NOMO-1 treated with dmso at 0.1 percent for 144 hours (cell line): ENCODE data around the gene NALF2.

ENCODE experiments used
- DNase-seq: peaks from one replicate; lab custom pipeline; 2025; ENCODE audit not compliant: unreplicated experiment; lab: John Stamatoyannopoulos, UW

NALF2 gene

DNA sequence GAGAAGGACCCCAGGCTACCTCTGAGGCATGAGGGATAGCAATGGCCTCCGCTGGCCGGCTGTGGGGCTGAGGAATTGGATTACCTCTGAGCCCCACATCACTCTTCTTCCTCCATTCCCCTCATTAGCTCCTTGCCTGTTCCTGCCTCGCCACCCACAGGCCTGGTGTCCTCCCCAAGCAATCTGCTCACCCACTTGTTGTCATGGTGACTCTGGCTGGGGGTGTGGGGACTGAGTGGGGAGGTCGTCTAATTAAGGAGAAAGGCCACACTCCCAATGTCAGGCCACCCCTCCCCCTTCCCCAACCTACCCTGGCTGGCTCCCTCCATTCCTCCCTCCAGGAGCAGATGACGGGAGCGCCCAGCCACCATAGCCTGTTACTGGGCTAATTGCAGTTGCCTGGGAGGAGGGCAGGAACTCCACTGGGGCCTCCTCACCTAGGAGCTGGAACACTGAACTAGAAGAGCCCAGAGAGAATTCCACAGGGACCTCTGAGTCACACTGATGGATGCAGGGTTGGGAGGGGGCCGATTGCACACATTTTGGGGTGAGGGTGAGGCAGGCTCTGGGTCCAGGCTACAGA, 20.7 kb downstream of the NALF2 start:
- DNase-seq = no peak

DNA sequence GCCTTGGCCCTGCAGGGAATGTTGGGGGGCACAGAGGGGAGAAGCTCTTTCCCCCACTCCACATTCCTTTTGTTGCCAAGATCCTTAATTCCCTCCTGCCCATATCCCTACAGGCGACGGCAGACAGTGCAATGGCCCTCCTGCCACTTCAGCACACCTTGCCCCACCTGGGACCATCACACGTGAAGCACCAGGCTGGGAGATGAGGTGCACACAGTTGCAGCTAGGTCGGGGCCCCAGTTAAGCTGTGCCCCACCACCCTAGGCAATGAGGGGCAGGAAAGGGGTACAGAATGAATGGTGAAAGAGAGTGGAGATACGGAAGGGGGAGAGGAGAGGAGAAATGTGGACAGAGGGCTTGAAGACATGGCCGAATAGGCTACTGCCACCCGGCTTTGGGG, 26.2 kb downstream of the NALF2 start:
- DNase-seq = no peak

DNA sequence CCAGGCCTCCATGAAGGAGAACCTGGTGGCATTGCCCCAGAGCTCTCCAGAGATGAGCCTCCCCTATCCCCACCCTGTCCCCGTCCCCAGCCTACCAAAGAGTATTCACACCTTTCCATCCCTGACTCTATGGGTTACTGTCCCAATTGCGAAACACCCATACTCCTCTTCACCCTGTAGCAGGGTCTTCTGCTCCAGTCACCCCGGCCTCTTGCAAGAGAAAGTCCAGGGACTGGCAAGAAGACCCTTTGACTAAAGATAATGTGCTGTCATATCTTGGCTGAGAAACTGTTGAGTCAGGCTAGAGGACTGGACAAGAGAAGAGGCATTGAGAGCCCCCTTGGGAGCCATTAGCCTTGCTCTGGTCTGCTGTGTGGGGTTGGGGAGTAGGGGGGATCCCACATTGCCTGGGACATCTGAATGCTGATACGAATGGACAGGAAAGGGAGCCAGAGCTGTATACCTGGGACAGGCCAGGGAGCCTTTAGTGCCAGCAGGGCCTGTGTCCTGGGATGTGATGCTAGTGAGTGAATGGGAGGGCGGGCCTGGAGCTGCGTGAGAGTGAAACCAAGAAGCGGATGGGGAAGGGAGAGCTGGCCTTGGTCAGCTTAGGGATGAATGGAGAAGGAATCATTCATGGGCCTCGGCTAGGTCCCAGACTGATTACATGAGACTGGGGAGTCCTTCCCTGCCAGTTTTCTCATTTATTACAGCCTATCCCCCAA, 27.1 kb downstream of the NALF2 start:
- no peak for DNase-seq

DNA sequence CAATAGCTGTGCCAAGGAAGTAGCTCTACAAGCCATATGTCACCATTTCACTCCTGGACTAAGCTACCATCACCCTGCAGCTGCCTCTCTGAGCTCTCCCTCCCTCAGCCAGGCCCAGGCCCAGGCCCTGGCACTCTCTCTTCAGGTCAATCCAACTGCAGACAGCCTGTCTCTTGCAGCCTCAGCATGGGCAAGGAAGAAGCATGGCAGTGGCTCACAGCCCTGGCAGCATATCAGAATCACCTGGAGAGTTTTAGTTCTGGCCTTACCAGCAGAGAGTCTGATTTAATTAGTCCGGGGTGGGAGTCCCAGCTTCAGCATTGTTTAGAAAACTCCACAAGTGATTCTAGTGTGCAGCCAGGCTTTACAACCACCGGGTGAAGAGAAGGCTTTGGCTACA, 31.5 kb downstream of the NALF2 start:
- no peak for DNase-seq

DNA sequence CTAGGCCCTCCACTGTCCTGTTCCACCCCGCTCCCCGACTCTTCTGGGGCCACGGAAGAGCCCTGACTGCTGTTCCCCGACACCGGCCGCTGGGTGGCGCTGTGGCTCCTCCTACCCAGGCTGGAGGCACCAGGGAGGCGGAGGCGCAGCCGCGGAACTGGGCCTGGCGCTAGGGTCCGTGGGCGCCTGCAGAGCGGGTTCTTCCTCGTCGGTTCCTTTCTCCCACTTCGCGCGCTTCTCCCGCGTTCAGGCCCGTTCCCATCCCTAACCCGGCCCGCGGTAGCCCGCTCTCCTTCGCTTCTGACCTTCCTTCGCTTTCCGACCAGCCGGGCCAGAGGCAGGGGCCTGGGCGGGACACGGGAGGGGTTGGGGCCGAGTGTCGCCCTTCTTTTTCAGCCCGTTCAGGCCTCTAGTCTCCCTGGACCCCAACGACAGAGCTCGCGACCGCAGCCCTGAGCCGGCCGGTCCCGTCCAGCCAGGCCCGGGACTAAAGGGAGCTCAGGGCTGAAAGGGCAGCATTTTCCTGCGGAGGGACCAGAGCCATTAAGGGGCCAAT, 34.3 kb downstream of the NALF2 start:
- DNase-seq = no peak

DNA sequence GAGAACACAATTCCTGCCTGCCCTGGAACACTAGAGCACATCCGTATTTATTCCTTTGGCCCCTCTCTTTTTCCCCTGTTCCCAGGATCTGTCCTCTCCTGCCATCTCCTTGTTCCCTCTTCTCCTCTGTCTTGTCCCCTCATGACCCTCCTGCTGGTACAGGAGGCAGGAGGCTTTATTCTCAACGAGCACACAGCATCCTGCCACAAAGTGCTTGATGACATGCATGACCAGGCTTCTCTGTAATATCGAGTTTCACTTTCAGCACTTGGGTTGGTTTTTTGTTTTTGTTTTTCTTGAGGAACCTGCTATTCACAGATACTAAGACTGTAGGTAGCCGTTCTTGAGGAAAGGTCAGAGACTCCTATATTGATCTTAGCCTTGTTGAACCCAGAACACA, 35.3 kb downstream of the NALF2 start:
- DNase-seq = no peak

DNA sequence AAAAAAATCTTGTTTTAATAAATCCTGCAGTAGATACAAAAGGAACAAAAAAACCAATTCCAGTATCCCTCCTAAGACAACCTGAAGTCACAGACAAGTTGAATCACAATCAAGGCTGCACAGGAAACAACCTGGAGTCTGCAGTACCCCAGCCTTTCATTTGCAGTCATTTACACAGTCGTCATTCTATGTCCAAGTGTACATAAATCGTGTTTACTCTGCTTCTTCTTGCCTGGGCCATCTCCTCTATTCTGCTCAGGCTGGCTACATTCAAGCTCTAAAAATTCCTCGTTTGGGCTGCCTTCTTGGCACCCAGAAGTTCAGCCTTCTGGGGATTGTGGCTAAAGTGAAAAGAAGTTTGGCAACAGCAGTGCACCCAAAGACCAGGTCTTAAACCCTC, 37.8 kb downstream of the NALF2 start:
- DNase-seq = no peak

DNA sequence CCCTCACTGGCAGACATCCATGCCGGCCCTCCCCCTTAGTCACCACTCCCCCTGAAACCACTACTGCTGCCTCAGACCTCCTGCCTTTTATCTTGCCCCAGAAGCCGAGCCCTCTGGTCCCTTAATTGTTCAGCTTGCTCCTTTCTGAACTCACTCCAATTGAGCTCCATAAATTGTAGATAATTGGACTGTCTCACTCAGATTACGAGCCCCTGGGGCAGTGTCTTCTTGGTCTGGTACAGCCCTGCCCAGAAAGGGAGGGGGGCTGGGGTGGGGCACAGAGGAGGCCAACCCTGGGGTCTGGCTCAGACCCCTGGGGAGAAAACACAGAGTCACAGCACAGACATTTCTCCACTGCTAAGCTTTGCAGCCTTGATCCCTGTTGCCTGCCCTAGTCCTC, 39.4 kb downstream of the NALF2 start:
- DNase-seq = no peak

DNA sequence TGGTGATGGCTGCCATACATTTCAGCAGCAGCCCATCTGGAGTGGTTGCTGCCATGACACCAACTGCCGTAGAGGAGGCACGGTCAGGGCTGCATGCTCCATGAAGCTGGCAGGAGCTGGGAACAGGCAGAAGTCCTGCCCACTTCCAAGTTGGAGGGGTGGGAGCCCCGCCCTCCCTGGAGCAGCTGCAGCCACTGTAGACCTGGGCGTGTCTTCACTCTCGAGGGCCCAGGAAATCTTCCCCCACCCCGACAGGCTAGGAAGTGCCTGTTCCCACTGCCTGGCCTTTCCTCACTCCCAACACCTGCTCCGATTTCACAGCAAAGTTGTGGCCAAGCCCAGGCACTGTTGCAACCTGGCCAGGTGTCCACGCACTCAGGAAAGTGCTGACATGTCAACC, 42.3 kb downstream of the NALF2 start:
- no peak for DNase-seq

DNA sequence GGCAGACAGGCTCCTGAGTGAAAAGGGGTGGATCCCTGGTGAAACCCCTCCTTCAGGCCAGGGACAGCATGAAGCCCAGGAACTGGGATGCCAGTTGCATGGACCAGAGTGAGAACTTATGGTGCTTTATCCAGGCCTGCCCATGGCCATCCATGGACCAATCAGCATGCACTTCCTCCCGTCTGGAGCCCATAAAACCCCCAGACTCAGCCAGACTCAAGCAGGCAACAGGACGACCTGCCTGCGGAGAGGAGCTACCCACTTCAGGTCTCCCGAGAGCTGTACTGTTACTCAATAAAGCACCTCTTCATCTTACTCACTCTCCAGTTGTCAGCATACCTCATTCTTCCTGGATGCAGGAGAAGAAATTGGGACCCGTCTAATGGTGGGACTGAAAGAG, 42.9 kb downstream of the NALF2 start:
- no peak for DNase-seq

DNA sequence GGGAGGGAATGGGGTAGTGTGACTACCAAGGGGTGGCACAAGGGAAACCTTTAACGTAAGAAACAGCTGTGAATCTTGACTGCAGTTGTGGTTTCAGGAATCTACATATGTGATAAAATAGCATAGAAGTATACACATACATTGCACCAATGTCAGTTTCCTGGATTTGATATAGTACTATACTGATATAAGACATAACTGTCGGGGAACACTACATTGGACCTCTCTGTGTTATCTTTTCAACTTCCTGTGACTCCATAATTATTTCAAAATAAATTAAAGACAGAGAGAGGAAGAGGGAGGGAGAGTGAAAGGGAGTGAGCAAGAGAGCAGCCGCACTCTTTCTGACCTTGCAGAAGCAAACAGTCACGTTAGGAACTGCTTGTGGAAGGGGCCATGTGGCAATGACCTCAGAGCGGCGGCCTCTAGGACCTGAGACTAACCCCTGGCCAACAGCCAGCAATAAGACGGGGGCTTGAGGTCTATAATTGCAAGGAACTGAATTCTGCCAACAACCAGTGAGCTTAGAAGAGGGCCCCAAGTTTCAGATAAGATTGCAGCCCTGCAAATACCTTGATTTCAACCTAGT, 47.4 kb downstream of the NALF2 start:
- DNase-seq = no peak

DNA sequence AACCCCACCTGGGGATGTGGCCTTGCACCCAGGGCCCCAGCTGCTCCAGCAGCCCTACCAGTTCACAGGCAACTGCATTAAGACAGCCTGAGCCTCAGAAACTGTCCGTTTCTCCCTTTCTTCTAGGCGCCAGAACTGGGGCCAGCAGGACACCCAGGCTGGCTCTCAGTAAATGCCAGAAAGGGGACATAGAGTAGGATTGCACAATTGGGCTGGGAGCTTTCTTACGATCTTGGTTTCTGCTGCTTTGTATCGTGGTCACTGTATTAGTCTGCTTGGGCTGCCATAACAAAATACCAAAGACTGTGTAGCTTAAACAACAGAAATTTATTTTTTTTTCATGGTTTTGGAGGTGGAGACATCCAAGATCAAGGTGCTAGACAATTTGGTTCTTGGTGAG, 48.4 kb downstream of the NALF2 start:
- no peak for DNase-seq
